GM19193 (cell line): ENCODE results near the gene EED.

Experiments used
- POLR2A ChIP-seq: IDR thresholded peaks from 4 replicates; pipeline ENCODE4 v1.6.1; 2011; ENCODE audit not compliant: insufficient read depth, insufficient read length; ENCODE audit errors: extremely low read depth

EED gene

GRCh38 chr11:86209806-86210657 is 34.5 kb upstream of the EED start:
- TF ChIP-seq POLR2A = no peak

GRCh38 chr11:86210898-86211297 is 33.7 kb upstream of the EED start:
- TF ChIP-seq POLR2A = no peak

GRCh38 chr11:86211619-86212018 is 32.9 kb upstream of the EED start:
- TF ChIP-seq POLR2A = no peak

GRCh38 chr11:86212019-86212611 is 32.4 kb upstream of the EED start:
- TF ChIP-seq POLR2A = no peak

GRCh38 chr11:86214710-86215109 is 29.8 kb upstream of the EED start:
- TF ChIP-seq POLR2A = no peak

- no peak for TF ChIP-seq POLR2A
Observed at GRCh38 chr11:86218125-86219084, 26.1 kb upstream of the EED start.

GRCh38 chr11:86219311-86220193 is 25.0 kb upstream of the EED start:
- no peak for TF ChIP-seq POLR2A

GRCh38 chr11:86220653-86221052 is 23.9 kb upstream of the EED start:
- no peak for TF ChIP-seq POLR2A

- TF ChIP-seq POLR2A = no peak
Observed at GRCh38 chr11:86222081-86222480, 22.5 kb upstream of the EED start.

- no peak for TF ChIP-seq POLR2A
Observed at GRCh38 chr11:86228269-86229038, 16.1 kb upstream of the EED start.

GRCh38 chr11:86230179-86230804 is 14.3 kb upstream of the EED start:
- TF ChIP-seq POLR2A = no peak

- TF ChIP-seq POLR2A = no peak
Observed at GRCh38 chr11:86230921-86231434, 13.6 kb upstream of the EED start.

- TF ChIP-seq POLR2A = no peak
Observed at GRCh38 chr11:86232556-86232955, 12.0 kb upstream of the EED start.
